T-helper 2 cell treated with Interferon-gamma antibody and Interleukin-4, amounts not matched to agents 5 μg/mL and 100 μg/mL, for 36 hours (primary cell): ENCODE measurements around the gene ITIH2.
"Not testable (repeated sequence)": the region's sequence is repeated elsewhere in the genome, so short reads cannot be mapped to it uniquely, and the experiment has no call there.

Experiments used
- DNase-seq: peaks from one replicate; pipeline ENCODE4 v3.0.0; 2021; ENCODE audit warnings: low spot score
- H3K27ac Mint-ChIP-seq: one replicate; pipeline ENCODE4 v1.8.0; 2021; ENCODE audit warnings: mild to moderate bottlenecking, mixed read lengths
- H3K27me3 Mint-ChIP-seq: one replicate; pipeline ENCODE4 v1.8.0; 2021; ENCODE audit warnings: low read depth, mixed read lengths
- H3K36me3 Mint-ChIP-seq: one replicate; pipeline ENCODE4 v1.8.0; 2021; ENCODE audit warnings: low read depth, mixed read lengths
- H3K4me1 Mint-ChIP-seq: one replicate; pipeline ENCODE4 v1.8.0; 2021; ENCODE audit warnings: low read depth, mixed read lengths
- H3K4me3 Mint-ChIP-seq: one replicate; pipeline ENCODE4 v1.8.0; 2022; ENCODE audit warnings: mild to moderate bottlenecking, moderate library complexity, mixed read lengths
- H3K9me3 Mint-ChIP-seq: one replicate; pipeline ENCODE4 v1.8.0; 2021; ENCODE audit warnings: mixed read lengths

Gene ITIH2

GRCh38 chr10:7744307-7744706 is 41.2 kb downstream of the ITIH2 start:
- no peaks in the 10 kb centered on the region for H3K4me1 Mint-ChIP-seq
- no peak overlapping the region for H3K4me3 Mint-ChIP-seq
- H3K27ac Mint-ChIP-seq: no peak overlapping the region
- H3K27me3 Mint-ChIP-seq: no peaks in the 10 kb centered on the region
- H3K36me3 Mint-ChIP-seq: no peaks in the 10 kb centered on the region
- no peak for DNase-seq
- H3K9me3 Mint-ChIP-seq: no peaks in the 10 kb centered on the region

DNA sequence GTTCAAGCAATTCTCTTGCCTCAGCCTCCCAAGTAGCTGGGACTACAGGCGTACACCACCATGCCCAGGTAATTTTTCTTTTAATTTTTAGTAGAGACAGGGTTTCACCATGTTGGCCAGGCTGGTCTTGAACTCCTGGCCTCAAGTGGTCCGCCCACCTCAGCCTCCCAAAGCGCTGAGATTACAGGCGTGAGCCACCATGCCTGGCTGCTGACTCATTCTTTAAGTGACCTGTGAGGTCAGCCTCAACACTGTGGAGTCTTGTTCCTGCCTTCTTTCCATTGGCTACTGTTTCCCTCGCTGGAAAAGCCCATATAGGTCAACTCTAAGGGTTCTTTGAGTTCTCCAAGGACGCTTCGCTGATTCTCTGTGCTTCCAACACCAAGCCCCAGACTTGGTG is 45.5 kb downstream of the ITIH2 start:
- not testable (repeated sequence) for H3K27ac Mint-ChIP-seq, H3K4me3 Mint-ChIP-seq, DNase-seq, H3K9me3 Mint-ChIP-seq, H3K27me3 Mint-ChIP-seq, H3K4me1 Mint-ChIP-seq
- H3K36me3 Mint-ChIP-seq: peaks cover 16% of the 10 kb centered on the region

GRCh38 chr10:7750222-7750621 is 47.1 kb downstream of the ITIH2 start:
- Mint-ChIP-seq H3K4me3 (no peak overlapping the region), H3K4me1 (no peaks in the 10 kb centered on the region), H3K36me3 (peaks cover 24% of the 10 kb centered on the region), H3K9me3 (no peaks in the 10 kb centered on the region), H3K27me3 (no peaks in the 10 kb centered on the region), H3K27ac (no peak overlapping the region)
- no peak for DNase-seq

- Mint-ChIP-seq H3K27ac (no peak overlapping the region), H3K4me3 (no peak overlapping the region), H3K27me3 (no peaks in the 10 kb centered on the region), H3K36me3 (peaks cover 31% of the 10 kb centered on the region), H3K4me1 (no peaks in the 10 kb centered on the region), H3K9me3 (no peaks in the 10 kb centered on the region)
- no peak for DNase-seq
Measured at GRCh38 chr10:7752251-7752650, 49.1 kb downstream of the ITIH2 start.

- no peaks in the 10 kb centered on the region for H3K4me1 Mint-ChIP-seq
- no peak overlapping the region for H3K27ac Mint-ChIP-seq
- H3K4me3 Mint-ChIP-seq: no peak overlapping the region
- H3K36me3 Mint-ChIP-seq: peaks cover 35% of the 10 kb centered on the region
- H3K9me3 Mint-ChIP-seq: no peaks in the 10 kb centered on the region
- DNase-seq: no peak
- H3K27me3 Mint-ChIP-seq: no peaks in the 10 kb centered on the region
Measured at GRCh38 chr10:7755103-7755502, 52.0 kb downstream of the ITIH2 start.

GRCh38 chr10:7756360-7756992 is 53.4 kb downstream of the ITIH2 start:
- no peak overlapping the region for H3K27ac Mint-ChIP-seq
- no peak for DNase-seq
- H3K4me1 Mint-ChIP-seq: no peaks in the 10 kb centered on the region
- peaks cover 37% of the 10 kb centered on the region for H3K36me3 Mint-ChIP-seq
- H3K27me3 Mint-ChIP-seq: no peaks in the 10 kb centered on the region
- H3K4me3 Mint-ChIP-seq: no peak overlapping the region
- H3K9me3 Mint-ChIP-seq: no peaks in the 10 kb centered on the region

DNA sequence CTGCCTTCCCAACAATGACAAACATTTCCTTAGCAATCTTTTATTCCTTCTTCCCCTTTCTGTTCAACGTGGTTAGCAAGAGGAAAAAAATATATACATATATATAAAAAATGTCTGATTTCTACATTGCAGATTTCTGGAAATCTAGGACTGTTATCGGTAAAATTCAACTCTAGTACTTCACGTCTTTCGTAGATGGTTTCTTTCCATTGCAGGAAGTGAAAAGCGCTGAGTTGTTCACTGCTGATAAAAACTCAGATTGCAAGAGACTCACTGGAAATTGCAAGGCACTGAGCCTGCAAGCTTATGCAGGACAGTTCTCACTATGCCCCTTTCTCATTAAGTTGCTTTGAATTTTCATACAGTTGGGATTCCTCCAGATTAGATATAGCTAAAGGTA is 60.8 kb downstream of the ITIH2 start:
- H3K27me3 Mint-ChIP-seq: no peaks in the 10 kb centered on the region
- H3K4me3 Mint-ChIP-seq: no peak overlapping the region
- H3K27ac Mint-ChIP-seq: no peak overlapping the region
- no peaks in the 10 kb centered on the region for H3K4me1 Mint-ChIP-seq
- no peaks in the 10 kb centered on the region for H3K9me3 Mint-ChIP-seq
- peaks cover 34% of the 10 kb centered on the region for H3K36me3 Mint-ChIP-seq
- no peak for DNase-seq

DNA sequence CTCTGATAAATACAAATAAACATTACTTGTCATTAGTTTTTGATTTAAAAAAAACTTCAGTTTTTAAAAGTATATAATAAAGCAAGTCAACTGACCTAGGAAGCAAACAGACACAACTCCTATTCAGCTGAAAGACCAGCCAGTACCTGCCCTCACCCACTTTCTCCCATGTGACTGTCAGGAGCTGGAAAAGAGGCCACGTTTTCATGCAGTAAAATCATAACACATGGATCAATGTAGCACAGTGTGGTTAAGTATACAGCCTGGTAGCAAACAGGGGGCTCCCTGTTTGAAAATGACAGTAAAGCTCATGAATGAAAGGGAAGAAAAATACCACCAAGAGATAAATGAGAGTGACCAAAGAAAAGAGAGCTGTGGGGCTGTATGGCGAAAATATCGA is 63.1 kb downstream of the ITIH2 start:
- H3K27me3 Mint-ChIP-seq: no peaks in the 10 kb centered on the region
- no peaks in the 10 kb centered on the region for H3K9me3 Mint-ChIP-seq
- H3K36me3 Mint-ChIP-seq: peaks cover 42% of the 10 kb centered on the region
- H3K27ac Mint-ChIP-seq: no peak overlapping the region
- DNase-seq: no peak
- H3K4me1 Mint-ChIP-seq: no peaks in the 10 kb centered on the region
- H3K4me3 Mint-ChIP-seq: no peak overlapping the region

DNA sequence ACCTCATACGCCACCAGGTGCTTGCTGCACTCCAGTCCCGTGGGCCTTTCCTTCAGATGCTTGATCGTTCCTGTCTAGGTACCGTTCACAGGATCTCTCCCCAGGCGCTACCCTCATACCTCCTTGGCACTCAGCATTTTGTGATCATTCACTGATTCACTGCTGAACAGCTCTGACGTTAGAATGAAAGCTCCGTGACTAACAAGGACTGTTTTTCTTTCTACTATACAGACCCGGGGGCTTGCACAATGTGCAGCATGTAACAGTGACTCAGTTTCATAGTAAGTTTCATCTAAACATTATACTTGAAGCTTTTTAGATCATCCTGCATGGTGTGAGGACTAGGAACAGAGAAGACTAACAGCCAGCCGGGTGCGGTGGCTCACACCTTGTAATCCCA is 64.1 kb downstream of the ITIH2 start:
- DNase-seq: no peak
- H3K9me3 Mint-ChIP-seq: no peaks in the 10 kb centered on the region
- no peak overlapping the region for H3K4me3 Mint-ChIP-seq
- H3K36me3 Mint-ChIP-seq: peaks cover 40% of the 10 kb centered on the region
- H3K27me3 Mint-ChIP-seq: no peaks in the 10 kb centered on the region
- no peak overlapping the region for H3K27ac Mint-ChIP-seq
- H3K4me1 Mint-ChIP-seq: no peaks in the 10 kb centered on the region

DNA sequence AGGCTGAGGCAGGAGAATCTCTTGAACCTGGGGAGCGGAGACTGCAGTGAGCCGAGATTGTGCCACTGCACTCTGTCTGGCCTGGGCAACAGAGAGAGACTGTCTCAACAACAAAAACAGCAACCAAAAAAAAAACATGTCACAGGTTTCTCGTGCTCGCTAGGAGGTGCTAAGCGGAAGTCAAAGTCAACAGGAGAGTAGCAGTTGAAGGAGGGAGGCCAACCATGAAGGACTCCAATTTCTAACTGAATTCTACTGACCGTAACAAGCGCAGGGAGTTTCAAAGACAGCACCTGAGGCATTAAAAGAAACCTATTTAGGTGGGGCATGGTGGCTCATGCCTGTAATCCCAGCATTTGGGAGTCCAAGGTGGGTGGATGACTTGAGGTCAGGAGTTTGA is 65.3 kb downstream of the ITIH2 start:
- H3K27ac Mint-ChIP-seq: no peak overlapping the region

GRCh38 chr10:7773845-7774801 is 71.0 kb downstream of the ITIH2 start:
- Mint-ChIP-seq H3K27me3 (no peaks in the 10 kb centered on the region), H3K4me1 (peaks cover 2% of the 10 kb centered on the region), H3K27ac (no peak overlapping the region), H3K9me3 (no peaks in the 10 kb centered on the region), H3K4me3 (no peak overlapping the region), H3K36me3 (peaks cover 47% of the 10 kb centered on the region)
- no peak for DNase-seq

More for the DNA sequence above, 65.3 kb downstream of the ITIH2 start:
- H3K36me3 Mint-ChIP-seq: peaks cover 36% of the 10 kb centered on the region
- no peaks in the 10 kb centered on the region for H3K4me1 Mint-ChIP-seq
- H3K9me3 Mint-ChIP-seq: no peaks in the 10 kb centered on the region
- H3K4me3 Mint-ChIP-seq: no peak overlapping the region
- H3K27me3 Mint-ChIP-seq: no peaks in the 10 kb centered on the region
- DNase-seq: no peak

GRCh38 chr10:7776777-7777176 is 73.7 kb downstream of the ITIH2 start:
- H3K4me1 Mint-ChIP-seq: peaks cover 6% of the 10 kb centered on the region
- no peak for DNase-seq
- H3K27ac Mint-ChIP-seq: no peak overlapping the region
- no peak overlapping the region for H3K4me3 Mint-ChIP-seq
- H3K36me3 Mint-ChIP-seq: peaks cover 55% of the 10 kb centered on the region
- H3K27me3 Mint-ChIP-seq: no peaks in the 10 kb centered on the region
- H3K9me3 Mint-ChIP-seq: no peaks in the 10 kb centered on the region

DNA sequence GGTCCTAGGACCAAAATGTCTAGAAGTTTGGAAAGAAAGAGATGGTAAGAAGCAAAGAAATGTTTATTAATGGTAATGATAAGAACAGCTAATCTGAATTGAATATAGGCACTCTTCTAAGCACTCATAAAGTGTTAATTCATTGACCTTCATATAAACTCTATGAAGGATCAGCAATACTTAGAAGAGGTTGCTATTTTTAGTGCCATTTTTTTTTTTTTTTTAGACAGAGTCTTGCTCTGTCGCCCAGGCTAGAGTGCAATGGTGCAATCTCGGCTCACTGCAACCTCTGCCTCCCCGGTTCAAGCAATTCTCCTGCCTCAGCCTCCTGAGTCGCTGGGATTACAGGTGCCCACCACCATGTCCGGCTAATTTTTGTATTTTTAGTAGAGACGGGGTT is 79.1 kb downstream of the ITIH2 start:
- not testable (repeated sequence) for DNase-seq, H3K4me3 Mint-ChIP-seq, H3K27me3 Mint-ChIP-seq, H3K27ac Mint-ChIP-seq, H3K9me3 Mint-ChIP-seq
- Mint-ChIP-seq H3K36me3 (peaks cover 39% of the 10 kb centered on the region), H3K4me1 (peaks cover 17% of the 10 kb centered on the region)

DNA sequence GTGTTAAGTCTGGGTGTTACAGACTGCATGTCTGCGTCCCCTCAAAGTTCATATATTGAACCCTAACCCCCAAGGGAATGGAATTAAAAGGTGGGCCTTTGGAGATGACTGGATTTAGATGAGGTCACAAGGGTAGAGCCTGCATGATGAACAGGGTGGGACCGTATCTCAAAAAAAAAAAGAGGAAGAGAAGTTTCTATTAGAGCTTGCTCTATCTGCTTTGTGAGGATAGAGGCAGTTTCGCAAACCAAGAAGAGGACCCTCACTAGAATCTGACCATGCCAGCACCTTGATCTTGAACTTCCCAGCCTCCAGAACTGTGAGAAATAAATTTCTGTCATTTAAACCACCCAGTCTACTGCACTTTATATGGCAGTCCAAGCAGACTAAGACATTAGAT is 83.3 kb downstream of the ITIH2 start:
- H3K36me3 Mint-ChIP-seq: peaks cover 17% of the 10 kb centered on the region
- no peaks in the 10 kb centered on the region for H3K9me3 Mint-ChIP-seq
- H3K4me1 Mint-ChIP-seq: peaks cover 26% of the 10 kb centered on the region
- no peaks in the 10 kb centered on the region for H3K27me3 Mint-ChIP-seq
- no peak overlapping the region for H3K4me3 Mint-ChIP-seq
- no peak overlapping the region for H3K27ac Mint-ChIP-seq
- DNase-seq: no peak
